ENCODE measurements around the gene CERS6.

CERS6 gene

GRCh38 chr2:168726375-168726774 is 270.3 kb downstream of the CERS6 start:
- no peak for TF ChIP-seq CTCF (IDR thresholded peaks at IDR 0.05)

GRCh38 chr2:168727904-168728470 is 271.9 kb downstream of the CERS6 start:
- no peak for TF ChIP-seq CTCF (IDR thresholded peaks at IDR 0.05)

GRCh38 chr2:168729455-168729854 is 273.4 kb downstream of the CERS6 start:
- TF ChIP-seq CTCF (IDR thresholded peaks at IDR 0.05) = no peak

GRCh38 chr2:168730344-168730743 is 274.3 kb downstream of the CERS6 start:
- no peak for TF ChIP-seq CTCF (IDR thresholded peaks at IDR 0.05)

GRCh38 chr2:168731002-168731401 is 274.9 kb downstream of the CERS6 start:
- TF ChIP-seq CTCF (IDR thresholded peaks at IDR 0.05) = no peak

- no peak for TF ChIP-seq CTCF (IDR thresholded peaks at IDR 0.05)
Observed at GRCh38 chr2:168731616-168732015, 275.5 kb downstream of the CERS6 start.

GRCh38 chr2:168732100-168732499 is 276.0 kb downstream of the CERS6 start:
- no peak for TF ChIP-seq CTCF (IDR thresholded peaks at IDR 0.05)

GRCh38 chr2:168732506-168732905 is 276.4 kb downstream of the CERS6 start:
- no peak for TF ChIP-seq CTCF (IDR thresholded peaks at IDR 0.05)

All from LNCAP (cell line).